ENCODE results near the gene CEP290.
"Not testable (repeated sequence)": the region's sequence is repeated elsewhere in the genome, so short reads cannot be mapped to it uniquely, and the experiment has no call there.

Gene CEP290

DNA sequence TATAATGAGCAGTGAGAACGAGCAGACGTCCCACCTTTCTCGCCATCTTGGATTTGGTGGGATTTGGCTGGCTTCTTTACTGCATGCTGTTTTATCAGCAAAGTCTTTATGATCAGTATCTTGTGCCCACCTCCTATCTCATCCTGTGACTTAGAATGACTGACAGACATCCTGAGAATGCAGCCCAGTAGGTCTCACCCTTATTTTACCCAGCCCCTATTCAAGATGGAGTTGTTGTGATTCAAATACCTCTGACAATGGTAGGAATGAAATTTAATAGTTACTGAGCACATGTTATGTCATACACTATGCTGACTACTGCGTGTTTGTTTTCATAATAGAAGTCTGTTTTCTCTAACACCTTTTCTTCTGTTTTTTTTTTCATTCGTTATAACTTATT, 2.1 kb upstream of the CEP290 start:
- DNase-seq, result no peak

DNA sequence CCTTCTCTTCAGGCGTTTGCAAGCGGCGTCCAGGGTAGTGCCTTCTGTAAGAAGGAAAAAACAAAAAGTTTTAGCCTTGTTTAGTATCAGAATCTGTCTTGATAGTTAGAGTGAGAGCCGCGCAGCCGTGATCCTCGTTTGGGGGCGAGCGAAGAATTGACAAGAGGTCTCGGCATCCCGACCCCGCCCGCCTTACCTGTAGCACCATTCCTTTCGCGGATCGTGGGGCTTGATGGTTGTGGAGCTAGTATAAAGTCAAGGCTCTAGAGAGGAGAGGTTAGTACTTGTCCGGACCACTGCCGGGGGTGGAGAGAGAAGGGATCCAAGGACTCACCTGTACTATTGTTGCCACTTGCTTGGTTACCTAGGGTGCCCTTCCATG, 713 bp upstream of the CEP290 start:
- no peak for DNase-seq

DNA sequence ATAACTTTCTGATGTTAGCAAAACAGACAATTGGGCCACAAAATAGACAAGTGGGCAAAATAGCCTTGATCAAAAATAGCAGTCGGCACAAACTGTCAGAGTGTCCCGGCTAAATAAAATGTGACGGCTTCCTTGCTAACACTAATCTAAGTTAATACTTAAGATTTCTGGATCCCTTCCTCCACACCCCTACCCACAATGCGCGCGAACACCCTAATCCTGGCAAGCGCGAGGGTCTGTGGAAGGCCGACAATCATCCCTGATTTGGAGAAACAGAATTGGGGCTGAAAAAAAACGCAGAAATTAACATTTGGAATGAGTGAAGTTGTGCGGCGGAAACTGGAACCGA, 489 bp downstream of the CEP290 start:
- DNase-seq, result no peak

DNA sequence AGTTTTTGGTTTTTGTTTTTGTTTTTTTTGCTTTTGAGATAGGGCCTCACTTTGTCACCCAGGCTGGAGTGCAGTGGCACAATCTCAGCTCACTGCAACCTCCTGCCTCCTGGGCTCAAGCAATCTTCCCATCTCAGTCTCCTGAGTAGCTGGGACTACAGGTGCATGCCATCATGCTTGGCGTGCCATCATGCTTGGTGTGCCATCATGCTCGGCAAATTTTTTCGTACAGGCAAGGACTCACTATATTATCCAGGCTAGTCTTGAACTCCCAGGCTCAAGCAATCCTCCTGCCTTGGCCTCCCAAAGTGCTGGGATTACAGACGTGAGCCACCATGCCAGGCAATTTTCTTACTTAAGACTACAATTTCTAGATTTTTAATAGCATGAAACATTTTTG, 2.2 kb downstream of the CEP290 start:
- DNase-seq, result not testable (repeated sequence)

DNA sequence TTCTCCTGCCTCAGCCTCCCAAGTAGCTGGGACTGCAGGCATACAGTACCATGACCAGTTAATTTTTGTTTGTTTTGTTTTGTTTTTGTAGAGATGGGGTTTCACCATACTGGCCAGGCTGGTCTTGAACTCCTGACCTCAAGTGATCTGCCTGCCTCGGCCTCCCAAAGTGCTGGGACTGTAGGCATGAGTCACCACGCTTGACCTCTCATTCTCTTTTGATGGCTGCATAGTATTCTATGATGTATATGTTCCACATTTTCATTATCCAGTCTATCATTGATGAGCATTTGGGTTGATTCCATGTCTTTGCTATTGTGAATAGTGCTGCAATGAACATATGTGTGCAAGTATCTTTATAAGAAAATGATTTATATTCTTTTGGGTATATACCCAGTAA, 8.7 kb downstream of the CEP290 start:
- not testable (repeated sequence) for DNase-seq

DNA sequence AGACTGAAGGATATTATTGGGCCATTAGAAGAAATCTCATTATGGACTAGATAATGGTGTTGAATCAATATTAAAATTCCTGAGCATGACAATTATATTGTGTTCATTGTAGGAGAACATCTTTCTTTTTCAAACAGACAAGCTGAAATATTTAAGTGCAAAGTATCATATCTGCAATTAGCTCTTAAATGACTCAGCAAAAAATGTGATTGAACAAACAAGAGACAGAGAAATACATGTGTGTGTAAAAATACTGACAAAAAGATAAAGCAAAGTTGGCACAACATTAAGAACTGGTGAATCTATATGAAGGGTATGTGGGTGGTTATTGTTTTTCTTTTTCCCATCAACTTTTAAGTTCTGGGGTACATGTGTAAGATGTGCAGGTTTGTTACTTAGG, 9.5 kb downstream of the CEP290 start:
- DNase-seq, result no peak

DNA sequence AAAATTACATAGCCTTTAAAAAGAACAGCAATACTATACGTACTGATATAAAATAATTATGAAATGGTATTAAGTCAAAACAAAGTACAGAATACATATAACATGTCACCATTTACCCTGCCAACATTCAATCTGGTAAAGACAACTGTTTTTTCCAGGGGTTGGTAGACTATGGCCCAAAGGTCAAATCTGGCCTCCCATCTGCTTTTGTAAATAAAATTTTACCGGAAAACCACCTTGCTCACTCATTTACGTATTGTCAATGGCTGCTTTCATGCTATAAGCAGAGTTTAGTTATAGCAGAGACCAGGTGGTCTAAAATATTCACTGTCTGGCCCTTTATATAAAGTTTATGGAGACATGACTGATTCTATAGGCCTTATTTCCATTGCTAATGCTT, 14.0 kb downstream of the CEP290 start:
- no peak for DNase-seq

DNA sequence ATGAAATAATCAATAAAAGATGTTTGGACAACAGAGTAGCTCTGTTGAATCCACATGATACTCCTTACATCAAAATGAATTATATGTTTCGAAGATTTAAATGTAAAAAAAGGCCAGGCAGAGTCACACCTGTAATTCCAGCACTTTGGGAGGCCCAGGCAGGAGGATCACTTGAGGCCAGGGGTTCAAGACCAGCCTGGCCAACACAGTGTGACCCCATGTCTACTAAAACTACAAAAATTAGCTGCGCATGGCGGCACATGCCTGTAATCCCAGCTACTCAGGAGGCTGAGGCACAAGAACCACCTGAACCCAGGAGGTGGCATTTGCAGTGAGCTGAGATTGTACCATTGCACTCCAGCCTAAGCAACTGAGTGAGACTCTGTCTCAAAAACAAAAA, 14.8 kb downstream of the CEP290 start:
- no peak for DNase-seq

DNA sequence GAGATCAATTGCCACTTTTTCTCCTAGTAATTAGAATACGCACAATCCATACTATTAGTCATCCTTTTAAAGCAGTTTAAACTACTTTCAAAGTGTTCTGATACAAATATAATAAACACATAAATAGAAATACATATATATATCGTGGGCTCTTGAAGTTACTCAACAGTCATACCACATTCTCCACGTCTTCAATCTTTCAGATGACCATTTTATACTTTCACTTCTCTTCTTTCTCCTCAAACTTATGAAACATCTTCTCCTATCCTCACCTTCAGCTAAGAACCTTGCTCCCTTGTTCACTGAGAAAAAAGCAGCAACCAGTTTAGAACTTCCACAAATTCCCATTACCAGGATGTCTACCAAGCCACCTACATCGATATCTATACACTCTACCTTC, 19.2 kb downstream of the CEP290 start:
- no peak for DNase-seq

DNA sequence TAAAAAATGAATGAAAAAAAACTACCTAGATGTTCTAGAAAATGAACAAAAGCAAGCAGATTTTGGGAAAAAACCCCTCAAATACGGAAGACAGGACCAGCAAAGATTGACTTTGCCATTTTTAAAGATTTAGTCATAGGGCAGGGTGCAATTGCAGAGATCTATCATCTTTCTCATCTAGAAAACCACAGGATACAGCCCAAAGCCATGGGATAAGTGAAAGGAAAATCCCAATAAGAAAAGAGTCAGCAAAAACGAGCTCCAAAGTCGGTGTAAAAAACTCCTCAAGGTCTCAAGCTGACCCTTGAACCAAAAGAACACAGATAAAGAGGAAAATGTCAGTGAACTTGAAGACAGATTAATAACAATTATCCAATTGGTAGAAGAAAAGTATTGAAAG, 28.0 kb downstream of the CEP290 start:
- no peak for DNase-seq

DNA sequence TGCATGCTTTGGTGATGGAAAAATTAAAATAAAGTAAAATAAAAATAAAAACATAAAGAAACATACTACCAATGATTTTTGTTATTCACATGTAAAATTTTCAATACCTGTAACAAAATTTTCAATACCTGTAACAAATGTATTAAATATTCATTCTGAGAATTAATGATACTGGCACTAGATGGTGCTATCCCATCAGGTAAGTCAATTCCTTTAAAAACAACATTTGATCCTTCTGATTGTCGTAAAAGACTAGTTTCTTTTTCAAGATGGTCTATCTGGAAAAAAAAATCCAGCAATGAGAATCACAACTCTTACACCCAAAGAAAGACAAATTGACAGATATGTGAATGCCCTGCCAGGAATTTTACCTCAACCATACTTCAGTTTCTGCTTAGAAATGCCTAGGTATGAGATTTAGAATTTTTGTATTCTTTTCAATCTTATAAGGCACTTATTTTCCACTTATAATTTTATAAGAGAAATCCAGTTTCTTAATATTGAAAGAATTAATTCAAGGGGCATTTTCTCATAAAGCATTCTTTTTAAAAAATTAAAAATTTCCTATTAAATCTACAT, 30.7 kb downstream of the CEP290 start:
- DNase-seq, result peak; percentile 0 to 41

DNA sequence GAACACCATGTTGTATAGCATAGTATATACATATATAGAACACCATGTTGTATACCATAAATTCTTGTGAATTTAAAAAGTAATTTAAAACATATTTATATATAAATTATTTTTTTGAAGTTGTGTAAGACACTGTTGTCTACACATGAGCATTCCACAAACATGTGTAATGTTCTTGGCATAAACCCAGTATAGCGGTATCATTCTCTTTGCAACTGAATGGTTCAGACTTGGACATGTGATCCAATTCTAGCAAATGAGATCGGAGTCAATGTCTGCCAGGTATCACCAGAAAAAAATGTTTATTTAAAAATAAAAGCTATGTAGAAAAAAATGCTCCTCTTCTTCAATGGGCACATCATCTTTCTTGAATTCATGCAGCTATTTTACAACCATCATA, 33.9 kb downstream of the CEP290 start:
- no peak for DNase-seq

DNA sequence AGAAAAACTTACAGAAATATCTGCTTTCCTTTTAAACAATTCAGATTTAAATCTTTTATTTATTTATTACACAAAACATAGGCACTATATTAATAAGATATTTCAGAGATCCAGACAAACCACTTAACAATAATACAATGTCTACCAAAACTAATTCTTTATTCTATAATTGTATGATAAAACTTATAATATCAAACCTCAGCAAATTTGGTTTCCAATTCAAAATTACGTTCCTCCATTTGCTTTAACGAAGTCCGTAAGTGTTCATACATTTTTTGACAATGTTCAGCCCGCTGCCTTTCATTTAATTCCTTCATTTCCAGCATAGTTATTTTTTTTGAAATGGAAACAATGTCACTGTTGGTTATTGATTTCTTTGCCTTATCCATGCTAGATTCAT, 48.3 kb downstream of the CEP290 start:
- DNase-seq, result no peak

DNA sequence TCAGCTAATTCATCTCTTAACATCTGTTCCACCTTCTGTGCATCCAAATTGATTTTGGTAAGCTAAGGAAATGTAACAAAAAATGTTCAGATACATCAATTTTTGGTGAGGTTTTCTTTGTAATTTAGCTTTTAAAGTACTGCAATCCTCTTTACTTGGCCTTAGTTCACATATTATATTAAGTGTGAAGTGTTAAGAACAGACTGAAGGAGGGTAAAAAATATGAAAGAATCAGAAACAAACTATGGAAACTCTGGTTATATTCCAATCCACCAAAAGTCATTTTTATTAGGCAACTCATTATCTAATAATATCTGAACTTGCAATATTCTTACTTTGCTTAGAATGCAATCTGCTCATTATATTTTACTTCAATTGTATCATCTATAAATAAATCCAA, 49.1 kb downstream of the CEP290 start:
- no peak for DNase-seq

DNA sequence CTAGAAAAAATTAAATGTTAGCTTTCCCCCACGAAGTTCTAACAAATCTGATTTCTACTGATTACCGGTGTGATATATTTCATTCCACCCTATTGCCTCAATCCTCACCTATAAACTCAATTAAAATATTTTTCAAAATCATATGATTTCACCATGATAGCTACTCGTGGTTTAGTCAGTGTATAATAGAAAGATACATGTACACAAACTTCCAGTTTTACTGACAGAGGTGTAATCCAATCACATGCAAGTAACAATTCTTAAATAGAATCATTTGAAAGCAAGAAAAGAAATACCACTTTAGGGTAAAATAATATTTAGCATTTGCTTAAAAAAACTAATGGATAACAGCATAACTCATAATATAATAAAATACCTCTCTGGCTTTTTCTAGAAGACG, 57.7 kb downstream of the CEP290 start:
- no peak for DNase-seq

DNA sequence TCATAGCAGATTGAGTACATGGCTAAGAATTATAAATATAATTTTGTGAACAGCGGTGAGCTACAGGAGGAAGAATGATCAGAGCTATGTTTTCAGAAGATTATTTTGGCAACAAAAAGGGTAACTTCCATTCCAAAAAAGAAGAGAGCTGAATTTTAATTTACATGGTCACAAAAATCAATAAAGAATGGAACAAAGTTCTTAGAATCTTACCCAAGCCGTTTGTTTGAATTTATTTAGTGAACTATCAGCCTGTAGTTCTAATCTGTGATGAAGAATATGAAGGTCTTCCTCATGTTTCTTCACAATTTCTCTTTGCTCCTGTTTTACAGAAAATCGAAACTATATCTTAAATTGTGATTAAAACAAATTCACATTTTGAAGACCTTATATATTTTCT, 58.3 kb downstream of the CEP290 start:
- no peak for DNase-seq

DNA sequence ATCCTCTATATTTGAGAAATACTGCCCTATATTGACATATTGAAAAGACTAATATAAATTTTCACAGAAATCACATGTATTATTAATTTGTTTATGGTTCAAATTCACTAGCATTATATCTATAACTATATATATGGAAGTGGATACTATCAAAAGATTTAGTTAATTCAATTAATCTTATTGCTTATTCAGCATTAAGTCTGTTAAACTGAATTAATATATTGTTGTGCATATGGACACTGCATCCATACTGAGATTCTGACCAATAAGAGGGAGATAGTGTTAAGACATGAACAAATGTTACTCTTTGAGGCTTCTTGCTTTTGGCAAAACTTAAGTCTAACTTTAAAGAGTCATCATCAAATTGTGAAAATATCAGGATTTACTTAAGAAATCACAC, 60.6 kb downstream of the CEP290 start:
- DNase-seq, result no peak

DNA sequence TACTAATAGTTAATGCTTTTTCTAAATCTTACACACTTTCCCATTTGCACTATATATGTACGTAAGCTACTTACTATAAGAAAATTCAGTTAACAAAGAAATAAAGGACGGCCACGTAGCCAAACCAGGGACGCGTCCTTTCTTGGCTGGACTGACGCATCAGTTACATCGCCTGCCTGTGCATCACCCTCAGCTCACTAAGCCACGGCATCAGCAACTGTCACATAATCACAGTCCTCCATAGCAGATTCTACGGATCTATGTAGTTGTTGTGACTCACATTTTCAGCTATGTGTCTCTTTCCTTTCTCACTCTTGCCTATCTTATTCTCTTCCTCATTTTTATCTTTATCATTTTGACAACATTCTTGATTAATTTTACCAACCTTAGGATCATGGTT, 74.6 kb downstream of the CEP290 start:
- DNase-seq, result no peak

DNA sequence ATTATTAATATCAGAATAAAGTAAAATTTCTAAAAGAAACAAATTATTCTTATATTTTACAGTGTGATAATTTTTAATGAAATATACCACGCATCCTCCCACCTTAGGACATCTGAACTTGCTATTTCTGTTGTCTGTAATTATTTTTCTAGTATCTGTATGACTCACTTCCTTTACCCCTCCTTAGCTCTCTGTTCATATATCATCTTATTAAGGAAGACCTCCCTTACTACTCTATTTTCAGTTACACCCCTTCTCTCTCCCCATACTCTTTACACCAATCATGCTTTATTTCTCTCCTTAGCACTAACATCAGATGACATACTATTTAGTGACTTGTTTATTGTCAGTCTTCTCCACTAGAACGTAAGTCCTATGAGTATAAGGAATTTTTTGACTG, 78.5 kb downstream of the CEP290 start:
- DNase-seq, result no peak

DNA sequence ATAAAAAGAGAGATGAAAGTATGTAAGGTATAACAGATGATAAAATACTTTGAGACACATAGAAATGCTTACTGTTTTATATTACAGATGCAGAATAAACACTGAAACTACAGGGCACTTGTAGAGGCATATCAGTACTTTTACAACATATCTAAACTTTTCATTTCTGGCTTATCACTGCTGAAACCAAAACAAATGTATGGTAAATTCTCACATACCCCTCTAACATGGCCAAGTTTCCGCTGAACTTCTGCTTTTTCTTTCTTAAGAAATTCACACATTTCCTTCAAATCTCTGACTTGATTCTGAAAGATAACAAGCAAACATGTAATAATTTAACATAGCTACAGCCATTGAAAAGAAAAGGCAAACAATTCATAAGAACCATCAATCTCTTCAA, 79.4 kb downstream of the CEP290 start:
- no peak for DNase-seq

DNA sequence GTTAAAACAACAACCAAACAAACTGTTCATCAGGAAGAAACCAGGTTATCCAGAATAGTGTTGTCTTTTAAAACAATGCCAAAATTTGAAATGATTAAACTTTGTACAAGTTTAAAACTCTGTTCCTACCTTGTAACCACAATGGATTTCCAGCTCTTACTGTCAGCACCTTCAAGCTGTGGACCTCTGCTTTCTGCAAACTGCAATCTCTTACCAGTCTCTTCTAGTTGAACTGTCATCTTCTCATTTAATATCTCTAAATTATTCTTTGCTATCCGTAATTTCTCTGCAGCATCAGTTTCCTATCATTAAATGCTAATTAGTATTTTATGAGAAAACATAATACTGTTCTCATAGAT, 83.2 kb downstream of the CEP290 start:
- DNase-seq, result no peak

DNA sequence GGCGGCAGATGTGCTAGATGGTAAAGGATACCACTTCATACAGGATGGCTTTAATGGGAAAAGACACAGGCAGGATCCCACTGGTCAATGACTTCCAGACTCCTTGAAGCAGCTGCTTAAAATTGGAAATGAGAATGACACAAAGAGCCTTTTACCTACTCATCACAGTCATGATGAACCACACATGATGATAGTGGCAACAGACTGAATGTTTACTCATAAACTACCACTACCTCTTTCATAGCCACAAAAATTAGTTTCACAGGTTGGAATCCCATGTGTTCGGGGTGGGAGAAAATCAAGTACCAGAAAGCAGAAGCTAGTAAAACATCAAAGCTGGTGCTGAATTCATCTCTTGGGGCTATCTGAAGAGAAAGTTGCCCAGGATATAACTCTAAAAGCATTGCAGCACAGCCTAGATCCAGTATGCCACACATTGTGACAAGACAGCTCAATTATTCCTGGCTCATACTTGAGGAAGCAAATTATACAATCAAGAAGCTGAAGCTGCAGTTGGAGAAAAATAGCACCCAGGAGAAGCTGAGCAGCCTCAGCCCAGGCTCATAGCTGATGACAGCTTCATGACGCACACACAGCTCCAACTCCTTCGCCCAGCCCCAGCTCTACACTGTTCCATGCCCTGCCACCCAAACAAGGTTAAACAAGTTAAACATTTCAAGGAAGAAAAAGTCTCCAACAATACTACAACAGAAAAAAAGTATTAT, 83.7 kb downstream of the CEP290 start:
- DNase-seq, result no peak

DNA sequence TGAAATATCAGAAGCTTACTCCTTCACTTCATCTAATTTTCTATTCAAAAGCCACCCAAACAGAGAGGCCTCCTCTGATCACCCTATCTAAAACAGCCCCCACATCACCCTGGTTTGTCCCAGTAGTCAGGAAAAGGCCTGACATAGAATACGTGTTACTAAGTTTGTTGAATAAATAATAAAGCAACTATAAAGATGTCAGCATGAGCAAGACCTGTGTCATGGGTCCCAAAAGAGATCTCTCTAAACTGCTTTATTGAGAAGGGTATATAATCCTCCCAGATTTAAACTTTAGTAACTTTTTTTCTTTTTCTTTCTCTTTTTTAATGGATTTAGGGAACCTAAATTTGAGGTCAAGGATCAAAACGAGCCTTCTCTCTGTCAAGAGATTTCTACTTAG, 85.3 kb downstream of the CEP290 start:
- no peak for DNase-seq

DNA sequence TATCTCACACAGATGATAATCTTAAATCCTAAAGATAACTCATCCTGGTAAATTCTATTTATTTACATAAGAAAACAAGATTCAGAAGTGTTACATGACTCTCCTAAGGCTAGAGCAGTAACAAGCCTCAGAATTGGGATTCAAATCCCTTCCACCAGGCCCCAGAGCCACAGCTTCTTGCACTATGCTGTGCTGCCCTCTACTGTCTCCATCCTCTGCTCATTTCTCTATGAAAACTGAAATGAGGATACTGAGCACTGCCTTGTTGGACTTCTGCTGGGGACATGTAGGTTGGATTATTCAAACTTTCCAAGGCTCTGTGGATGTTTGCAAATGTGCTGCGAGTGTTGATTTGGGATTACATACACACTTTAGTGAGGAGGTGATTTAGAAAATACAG, 89.2 kb downstream of the CEP290 start:
- peak in 1 of 2 donors; percentile 9 for DNase-seq

DNA sequence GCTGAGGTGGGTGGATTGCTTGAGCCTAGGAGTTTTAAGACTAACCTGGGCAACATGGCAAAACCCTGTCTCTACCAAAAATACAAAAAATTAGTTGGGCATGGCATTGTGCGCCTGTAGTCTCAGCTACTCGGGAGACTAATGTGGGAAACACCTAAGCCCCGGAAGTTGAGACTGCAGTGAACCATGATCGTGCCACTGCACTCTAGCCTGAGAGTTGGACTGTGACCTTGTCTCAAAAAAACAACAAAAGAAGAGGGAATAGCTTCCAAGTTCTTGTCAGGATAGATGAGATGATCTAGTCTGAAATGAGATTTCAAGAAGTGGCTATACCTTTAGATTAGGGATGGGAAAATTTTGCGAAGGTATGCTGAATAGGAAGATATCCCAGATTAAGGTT, 97.9 kb downstream of the CEP290 start:
- no peak for DNase-seq

DNA sequence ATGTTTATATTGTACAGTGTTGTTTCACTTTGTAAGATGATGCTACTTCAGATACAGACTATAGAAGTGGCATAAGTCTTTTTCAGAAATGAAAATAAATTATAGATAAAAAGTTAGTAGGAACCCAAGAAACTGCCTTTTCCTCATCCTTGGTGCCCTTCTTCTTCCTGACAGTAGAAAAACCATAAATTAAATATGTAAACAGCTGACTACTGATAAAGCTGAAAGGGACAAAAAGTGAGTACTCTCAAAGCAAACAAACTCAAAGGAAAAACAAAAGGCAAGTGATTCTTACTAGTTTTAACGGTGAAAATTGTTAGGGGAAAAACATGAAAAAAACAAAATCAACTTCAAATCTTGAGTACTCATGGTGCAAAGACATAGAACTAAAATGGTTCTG, 104.1 kb downstream of the CEP290 start:
- no peak for DNase-seq

All from inflammatory macrophage treated with lipopolysaccharide for 1 hour (primary cell).